ENCODE data around the gene CYP51A1.

Gene CYP51A1

DNA sequence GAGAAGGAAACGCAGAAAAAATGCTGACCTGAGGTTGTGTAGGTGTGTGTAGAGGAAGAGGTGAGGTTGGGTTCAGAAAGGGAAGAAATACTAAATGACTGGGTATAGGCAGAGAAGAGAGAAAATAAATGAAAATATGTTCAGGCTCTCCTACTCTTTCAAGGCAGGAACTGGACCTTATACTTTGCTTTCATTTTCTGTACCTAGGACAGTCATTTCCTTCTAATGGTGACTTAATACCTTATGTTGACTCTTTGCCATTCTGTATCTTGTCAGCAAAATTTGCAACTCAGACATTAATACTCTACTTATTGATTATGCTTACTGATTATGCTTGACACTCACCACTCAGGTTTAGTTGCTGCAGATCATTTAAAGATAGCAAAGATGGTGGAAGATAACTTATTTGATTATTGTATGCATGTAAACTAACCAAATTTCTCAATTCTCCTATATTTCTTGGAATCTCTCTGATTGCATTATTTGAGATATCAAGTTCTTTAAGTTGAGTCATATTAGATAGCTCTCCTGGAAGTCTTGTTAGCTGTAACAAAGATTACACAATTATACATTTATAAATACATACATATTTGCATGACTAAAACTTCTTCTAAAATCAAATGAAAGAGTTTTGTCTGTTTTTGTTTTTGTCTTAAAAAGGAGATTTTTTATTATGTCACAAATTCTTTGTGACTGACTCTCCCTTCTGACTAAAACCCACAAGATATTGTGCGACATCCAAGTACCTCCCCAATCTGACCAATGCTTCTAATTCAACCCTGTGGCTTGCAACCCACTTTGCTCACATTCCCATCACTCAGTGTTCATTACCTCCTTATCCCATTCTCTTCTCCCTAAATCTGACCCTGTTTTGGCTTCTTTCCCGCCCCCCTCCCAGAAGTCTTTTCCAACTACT, 24.6 kb upstream of the CYP51A1 start:
- TF ChIP-seq ZBTB7A (IDR thresholded peaks at IDR 0.05; ENCODE audit: low read depth) (no peak), NFIC (IDR thresholded peaks at IDR 0.05) (no peak), CEBPB (IDR thresholded peaks at IDR 0.05) (no peak), TCF12 (IDR thresholded peaks at IDR 0.05; ENCODE audit: low read depth) (no peak)

DNA sequence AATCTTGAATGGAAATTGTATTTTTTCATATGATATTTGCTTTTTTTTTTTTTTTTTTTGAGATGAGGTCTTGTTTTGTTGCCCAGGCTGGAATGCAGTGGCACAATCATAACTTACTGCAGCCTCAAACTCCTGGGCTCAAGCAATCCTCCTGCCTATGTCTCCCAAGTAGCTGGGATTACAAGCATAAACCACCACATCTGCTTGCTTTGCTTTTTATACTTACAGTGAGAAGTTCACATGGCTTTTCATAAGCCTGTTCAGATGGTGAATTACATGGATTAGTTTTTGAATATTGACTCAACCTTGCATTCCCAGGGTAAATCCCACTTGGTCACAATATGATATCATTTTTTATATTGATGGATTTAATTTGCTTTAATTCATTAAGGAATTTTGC, 22.7 kb upstream of the CYP51A1 start:
- no peak for TF ChIP-seq TEAD4 (IDR thresholded peaks at IDR 0.05)
- TF ChIP-seq EGR1 (IDR thresholded peaks at IDR 0.05) = no peak
- TF ChIP-seq, protein P1, sequence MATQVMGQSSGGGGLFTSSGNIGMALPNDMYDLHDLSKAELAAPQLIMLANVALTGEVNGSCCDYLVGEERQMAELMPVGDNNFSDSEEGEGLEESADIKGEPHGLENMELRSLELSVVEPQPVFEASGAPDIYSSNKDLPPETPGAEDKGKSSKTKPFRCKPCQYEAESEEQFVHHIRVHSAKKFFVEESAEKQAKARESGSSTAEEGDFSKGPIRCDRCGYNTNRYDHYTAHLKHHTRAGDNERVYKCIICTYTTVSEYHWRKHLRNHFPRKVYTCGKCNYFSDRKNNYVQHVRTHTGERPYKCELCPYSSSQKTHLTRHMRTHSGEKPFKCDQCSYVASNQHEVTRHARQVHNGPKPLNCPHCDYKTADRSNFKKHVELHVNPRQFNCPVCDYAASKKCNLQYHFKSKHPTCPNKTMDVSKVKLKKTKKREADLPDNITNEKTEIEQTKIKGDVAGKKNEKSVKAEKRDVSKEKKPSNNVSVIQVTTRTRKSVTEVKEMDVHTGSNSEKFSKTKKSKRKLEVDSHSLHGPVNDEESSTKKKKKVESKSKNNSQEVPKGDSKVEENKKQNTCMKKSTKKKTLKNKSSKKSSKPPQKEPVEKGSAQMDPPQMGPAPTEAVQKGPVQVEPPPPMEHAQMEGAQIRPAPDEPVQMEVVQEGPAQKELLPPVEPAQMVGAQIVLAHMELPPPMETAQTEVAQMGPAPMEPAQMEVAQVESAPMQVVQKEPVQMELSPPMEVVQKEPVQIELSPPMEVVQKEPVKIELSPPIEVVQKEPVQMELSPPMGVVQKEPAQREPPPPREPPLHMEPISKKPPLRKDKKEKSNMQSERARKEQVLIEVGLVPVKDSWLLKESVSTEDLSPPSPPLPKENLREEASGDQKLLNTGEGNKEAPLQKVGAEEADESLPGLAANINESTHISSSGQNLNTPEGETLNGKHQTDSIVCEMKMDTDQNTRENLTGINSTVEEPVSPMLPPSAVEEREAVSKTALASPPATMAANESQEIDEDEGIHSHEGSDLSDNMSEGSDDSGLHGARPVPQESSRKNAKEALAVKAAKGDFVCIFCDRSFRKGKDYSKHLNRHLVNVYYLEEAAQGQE (IDR thresholded peaks at IDR 0.05; ENCODE audit: low read depth) = no peak
- no peak for TF ChIP-seq YY1 (IDR thresholded peaks at IDR 0.05; ENCODE audit: low read depth)
- no peak for TF ChIP-seq EP300 (IDR thresholded peaks at IDR 0.05; ENCODE audit: borderline replicate concordance)
- TF ChIP-seq, protein P2, sequence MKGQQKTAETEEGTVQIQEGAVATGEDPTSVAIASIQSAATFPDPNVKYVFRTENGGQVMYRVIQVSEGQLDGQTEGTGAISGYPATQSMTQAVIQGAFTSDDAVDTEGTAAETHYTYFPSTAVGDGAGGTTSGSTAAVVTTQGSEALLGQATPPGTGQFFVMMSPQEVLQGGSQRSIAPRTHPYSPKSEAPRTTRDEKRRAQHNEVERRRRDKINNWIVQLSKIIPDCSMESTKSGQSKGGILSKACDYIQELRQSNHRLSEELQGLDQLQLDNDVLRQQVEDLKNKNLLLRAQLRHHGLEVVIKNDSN (IDR thresholded peaks at IDR 0.05) = no peak
- no peak for TF ChIP-seq RAD21 (IDR thresholded peaks at IDR 0.05; ENCODE audit: low read depth)
- TF ChIP-seq, protein P3, sequence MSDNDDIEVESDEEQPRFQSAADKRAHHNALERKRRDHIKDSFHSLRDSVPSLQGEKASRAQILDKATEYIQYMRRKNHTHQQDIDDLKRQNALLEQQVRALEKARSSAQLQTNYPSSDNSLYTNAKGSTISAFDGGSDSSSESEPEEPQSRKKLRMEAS (IDR thresholded peaks at IDR 0.05) = no peak
- TF ChIP-seq ZBTB7A (IDR thresholded peaks at IDR 0.05; ENCODE audit: low read depth) = no peak
- TF ChIP-seq CREB1 (IDR thresholded peaks at IDR 0.05; ENCODE audit: low read depth) = no peak
- no peak for TF ChIP-seq NFIC (IDR thresholded peaks at IDR 0.05)
- no peak for TF ChIP-seq FOXM1 (IDR thresholded peaks at IDR 0.05; ENCODE audit: borderline replicate concordance, low read depth)
- TF ChIP-seq CEBPB (IDR thresholded peaks at IDR 0.05) = no peak

DNA sequence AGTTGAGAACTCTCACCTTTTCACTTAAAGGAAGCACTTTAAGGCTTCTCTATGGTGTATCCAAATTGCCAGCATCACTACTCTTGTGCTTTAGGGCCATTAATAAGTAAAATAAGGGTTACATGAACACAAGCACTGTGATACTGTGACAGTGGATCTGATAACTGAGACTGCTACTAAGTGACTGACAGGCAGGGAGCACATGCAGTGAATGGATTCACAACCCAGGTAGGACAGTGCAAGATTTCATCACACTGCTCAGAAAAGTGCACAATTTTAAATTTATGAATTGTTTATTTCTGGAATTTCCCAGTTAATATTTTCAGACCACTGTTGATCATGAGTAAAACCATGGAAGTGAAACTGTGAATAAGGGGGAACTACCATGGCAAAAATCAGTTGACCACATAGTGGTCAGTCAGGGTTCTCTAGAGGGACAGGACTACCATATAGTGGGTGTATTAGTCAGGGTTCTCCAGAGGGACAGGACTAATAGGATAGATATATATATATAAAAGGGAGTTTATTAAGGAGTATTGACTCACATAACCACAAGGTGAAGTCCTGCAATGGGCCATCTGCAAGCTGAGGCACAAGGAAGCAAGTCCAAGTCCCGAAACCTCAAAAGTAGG, 20.9 kb upstream of the CYP51A1 start:
- TF ChIP-seq TEAD4 (IDR thresholded peaks at IDR 0.05) (no peak), EP300 (IDR thresholded peaks at IDR 0.05; ENCODE audit: borderline replicate concordance) (no peak), CEBPB (IDR thresholded peaks at IDR 0.05) (no peak)

DNA sequence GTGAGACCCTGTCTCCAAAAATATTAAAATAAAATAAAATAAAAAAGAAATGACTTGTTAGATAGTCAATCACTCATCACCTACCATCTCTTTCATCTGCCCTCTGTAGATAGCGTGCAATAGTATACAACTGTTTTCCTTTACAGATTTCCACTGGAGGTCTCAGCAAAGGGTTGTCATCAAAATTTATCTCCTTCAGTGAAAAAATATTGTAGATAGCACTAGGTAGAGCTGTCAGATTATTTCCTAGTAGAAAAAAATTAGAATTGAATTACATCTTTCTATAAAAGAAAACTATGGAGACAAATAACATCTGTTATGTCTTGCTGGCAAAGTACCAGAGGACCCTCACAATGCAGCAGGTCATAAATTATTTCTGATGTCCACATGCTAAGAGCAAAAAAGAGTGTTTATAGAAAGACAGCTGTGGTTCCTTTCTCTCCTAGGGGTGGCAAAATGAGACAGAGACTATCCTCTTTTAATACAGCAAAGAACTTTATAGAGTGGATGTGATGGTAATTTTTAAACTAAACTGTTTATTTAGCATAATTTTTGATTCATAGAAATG, 16.3 kb upstream of the CYP51A1 start:
- no peak for TF ChIP-seq FOXM1 (IDR thresholded peaks at IDR 0.05; ENCODE audit: borderline replicate concordance, low read depth)
- TF ChIP-seq, protein P3 (IDR thresholded peaks at IDR 0.05) = no peak
- TF ChIP-seq NFIC (IDR thresholded peaks at IDR 0.05) = no peak
- TF ChIP-seq, protein P1 (IDR thresholded peaks at IDR 0.05; ENCODE audit: low read depth) = no peak
- TF ChIP-seq EGR1 (IDR thresholded peaks at IDR 0.05) = no peak
- TF ChIP-seq TAF1 (IDR thresholded peaks at IDR 0.05; ENCODE audit: low read depth) = no peak
- no peak for TF ChIP-seq EP300 (IDR thresholded peaks at IDR 0.05; ENCODE audit: borderline replicate concordance)
- no peak for TF ChIP-seq RAD21 (IDR thresholded peaks at IDR 0.05; ENCODE audit: low read depth)
- TF ChIP-seq ZBTB7A (IDR thresholded peaks at IDR 0.05; ENCODE audit: low read depth) = no peak
- no peak for TF ChIP-seq TEAD4 (IDR thresholded peaks at IDR 0.05)
- TF ChIP-seq, protein P2 (IDR thresholded peaks at IDR 0.05) = no peak
- no peak for TF ChIP-seq CEBPB (IDR thresholded peaks at IDR 0.05)
- TF ChIP-seq YY1 (IDR thresholded peaks at IDR 0.05; ENCODE audit: low read depth) = no peak
- TF ChIP-seq CREB1 (IDR thresholded peaks at IDR 0.05; ENCODE audit: low read depth) = no peak
- no peak for TF ChIP-seq TCF12 (IDR thresholded peaks at IDR 0.05; ENCODE audit: low read depth)

DNA sequence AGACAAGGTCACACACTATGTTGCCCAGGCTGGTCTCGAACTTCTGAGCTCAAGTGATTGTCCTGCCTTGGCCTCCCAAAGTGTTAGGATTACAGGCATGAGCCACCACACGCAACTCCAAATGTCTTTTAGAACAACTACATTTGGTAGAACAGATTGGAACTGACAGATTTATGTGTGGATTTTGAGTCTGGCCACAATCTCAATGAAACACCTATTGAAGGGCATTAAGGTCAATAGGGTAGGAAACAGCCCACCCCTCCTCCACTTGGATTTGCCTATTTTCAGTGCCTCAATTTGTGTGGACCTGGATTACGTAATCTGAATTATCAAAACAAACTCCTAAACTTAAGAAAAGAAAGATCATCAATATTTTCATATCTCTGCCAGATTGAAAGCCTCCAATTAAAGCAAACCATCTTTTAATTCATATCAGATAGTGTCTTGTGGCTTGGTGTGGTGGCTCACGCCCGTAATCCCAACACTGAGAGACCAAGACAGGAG, 15.5 kb upstream of the CYP51A1 start:
- no peak for TF ChIP-seq TEAD4 (IDR thresholded peaks at IDR 0.05)
- TF ChIP-seq, protein P3 (IDR thresholded peaks at IDR 0.05) = no peak
- TF ChIP-seq, protein P2 (IDR thresholded peaks at IDR 0.05) = no peak

Data from Ishikawa (cell line).